Measurements from ENCODE around the gene DNAH2.

Gene DNAH2

DNA sequence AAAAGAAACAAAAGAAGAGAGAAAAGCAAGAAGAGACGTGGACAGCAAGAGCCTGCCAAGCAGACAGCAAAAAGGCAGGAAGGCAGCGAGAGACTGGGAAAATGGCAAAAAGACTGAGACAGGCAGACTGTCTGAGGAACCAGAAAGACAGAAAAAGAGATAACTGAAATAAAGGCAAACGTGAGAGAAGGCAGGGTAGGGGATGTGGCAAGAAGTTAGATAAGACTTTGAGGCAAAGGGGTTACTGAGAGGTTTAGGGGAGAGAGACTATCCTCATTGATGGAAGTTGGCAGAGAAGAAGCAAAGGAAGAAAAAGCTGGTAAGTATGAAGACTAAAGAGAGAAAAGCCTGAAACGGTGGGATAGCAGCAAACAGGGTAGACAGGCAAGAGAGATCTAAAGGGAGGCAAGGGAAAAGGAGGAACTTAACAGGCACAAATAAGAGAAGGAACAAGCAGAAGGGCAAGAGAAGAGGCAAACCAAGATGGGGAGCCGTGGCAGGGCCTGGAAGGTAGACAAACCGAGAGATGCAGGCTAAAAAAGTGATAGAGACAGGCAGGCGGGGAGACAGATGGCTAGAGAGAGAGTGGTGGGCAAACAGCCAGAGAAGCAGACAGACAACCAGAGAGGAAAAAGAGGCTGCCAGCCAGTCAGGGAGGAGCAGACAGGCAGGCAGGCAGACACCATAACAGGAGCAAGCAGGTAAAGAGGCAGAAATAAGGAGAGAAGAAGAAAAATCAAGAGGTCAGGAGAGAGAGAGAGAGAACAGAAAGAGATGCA lies 163.9 kb downstream of the DNAH2 start:
- peak in 1 of 2 experiments; percentile 18 for DNase-seq

DNA sequence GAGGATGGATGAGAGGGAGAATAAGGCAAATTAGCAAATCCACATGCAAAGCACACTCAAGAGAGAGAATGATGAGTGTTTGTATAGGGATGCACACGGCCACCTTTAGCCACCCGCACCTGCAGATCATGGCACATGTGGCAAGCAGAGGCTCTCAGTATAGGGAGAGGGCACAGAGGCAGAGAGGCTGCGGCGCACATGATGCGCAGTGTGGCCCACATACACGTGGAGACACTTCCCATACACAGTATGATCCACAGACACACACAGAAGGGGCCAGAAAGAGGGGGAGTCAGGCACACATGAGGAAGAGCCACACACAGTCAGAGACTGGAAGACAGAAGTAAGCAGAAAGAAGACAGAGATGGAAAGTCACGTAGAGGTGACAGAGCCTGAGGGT lies 164.5 kb downstream of the DNAH2 start:
- no peak for DNase-seq

DNA sequence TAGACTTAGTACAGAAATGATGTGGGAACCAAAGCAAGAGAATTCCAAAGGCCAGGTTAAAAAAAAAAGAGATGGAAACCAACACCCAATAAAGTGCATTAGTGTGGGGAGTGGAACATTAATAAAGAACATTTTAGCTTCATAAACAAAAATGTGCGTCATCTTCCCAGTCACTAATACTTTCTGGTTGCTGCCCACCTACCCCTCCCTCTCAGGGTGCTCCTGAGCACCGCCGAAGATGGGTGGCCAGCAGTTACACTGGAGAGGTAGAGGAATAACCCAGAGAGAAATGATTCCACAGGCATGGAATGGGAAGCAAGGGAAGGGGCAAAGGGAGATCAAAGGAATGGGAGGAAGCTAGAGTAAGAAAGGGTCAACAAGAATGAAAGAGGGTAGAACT lies 165.1 kb downstream of the DNAH2 start:
- no peak for DNase-seq

All from AML-193 (cell line).